Measurements from ENCODE around the gene KCNE3.
A peak's percentile ranks its signal among the peaks of the same experiment; 100 is the strongest.

Gene KCNE3, protein sequence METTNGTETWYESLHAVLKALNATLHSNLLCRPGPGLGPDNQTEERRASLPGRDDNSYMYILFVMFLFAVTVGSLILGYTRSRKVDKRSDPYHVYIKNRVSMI

DNA sequence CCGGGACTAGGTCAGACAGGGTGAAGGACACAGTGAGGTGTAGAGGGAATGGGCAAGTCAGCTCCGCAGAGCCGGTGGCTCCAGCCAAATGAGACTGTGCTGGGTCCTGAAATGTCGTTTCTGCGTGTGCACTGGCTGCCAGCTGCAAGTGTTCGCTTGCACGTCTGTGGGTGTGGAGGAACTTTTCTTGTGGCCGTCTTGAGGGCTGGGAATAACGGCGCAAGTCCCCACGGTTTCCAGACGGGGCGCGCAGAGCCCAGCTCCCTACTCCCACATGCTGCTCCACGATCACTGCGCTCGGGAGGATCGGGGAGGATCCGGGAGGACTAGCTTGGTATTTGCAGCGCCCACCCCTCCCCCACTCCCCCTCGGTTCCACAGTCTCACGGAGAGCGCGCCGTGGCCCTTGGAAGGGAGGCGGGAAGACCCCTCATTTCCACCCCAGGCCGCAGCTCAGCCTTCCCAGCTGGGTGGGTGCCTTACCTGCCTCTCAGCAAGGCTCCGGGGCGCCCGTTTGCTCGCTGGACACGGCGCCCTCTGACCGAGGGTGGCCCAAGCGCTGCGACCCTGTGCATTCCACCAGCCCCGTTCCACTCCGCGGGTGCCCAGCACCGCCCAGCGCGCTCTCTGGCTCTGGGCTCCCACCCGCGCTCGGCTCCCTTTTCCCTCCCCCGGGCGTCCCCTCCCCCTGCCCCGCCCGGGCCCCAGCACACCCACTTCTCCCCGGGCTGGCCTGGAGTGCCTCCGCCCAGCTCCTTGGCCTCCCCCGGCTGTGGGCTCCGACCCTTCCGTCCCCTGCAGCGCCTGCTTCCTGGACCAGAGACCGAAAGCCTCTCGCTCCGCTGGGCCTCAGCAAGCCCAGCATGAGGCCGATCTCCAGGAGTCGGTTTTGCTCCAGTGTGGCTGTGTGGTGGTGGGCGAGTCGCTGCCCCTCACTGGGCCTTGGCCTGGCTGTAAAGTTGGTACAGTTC, at the start of gene KCNE3:
Gene KCNE3 (minus strand): TSS at position 634 of the 970 bp plus-strand sequence. CDS start 9,986 bp downstream, outside the sequence.
- DNase-seq = no peak

DNA sequence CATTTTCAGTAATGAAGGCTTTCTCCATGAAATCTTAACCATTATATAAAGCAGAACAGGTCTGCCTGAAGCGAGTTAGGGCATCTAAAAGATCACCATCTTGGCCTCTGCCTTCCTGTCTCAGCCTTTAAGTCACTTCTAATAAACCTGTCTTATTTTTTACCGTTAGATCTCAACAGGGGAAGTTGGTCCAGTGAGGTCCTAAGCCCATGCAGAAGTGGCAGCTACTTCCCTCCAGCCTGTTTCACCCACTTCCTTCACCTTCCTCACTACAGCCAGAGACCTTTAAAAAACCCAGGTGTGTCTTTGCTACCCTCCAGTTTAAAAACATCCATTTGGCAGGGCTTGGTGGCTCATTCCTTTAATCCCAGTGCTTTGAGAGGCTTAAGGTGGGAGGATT, 40.2 kb upstream of the KCNE3 start:
- no peak for DNase-seq

DNA sequence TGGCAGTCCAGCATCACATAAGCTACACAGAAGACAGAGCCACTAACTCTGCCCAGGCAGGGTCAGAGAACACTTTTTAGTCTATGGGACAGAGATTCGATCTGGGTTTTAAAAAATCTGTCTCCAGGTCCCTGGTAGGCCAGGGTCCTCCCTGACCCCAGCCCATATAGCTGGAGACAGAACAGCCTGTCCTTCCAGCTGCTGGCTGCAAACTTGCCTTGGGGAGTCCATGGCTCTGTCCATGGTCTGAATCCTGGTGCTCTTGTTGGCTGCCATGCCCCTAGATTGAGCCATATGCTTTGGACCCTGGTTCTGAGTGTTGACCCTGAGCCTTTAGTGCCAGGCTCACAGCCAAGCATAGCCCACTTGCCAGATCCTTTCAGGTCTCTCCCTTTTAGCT, 39.5 kb upstream of the KCNE3 start:
- no peak for DNase-seq

DNA sequence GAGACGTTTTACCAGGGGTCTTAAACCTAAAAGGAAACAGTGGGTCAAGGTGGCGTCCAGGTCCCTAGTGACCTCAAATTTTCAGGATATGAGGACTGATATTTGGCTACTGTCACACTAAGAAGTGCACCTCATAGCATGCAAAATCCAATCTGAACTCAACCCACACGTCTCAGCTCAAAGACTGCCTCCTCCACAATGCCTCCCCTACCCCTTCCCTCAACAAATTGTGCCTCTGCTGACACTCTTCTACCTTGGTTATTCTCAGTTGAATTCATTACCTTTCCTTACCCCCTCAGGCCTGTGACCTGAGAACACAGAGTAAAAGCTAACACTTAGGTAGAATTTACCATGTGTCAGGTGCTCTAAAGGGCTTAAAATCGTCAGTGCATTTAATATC, 38.6 kb upstream of the KCNE3 start:
- DNase-seq = no peak

DNA sequence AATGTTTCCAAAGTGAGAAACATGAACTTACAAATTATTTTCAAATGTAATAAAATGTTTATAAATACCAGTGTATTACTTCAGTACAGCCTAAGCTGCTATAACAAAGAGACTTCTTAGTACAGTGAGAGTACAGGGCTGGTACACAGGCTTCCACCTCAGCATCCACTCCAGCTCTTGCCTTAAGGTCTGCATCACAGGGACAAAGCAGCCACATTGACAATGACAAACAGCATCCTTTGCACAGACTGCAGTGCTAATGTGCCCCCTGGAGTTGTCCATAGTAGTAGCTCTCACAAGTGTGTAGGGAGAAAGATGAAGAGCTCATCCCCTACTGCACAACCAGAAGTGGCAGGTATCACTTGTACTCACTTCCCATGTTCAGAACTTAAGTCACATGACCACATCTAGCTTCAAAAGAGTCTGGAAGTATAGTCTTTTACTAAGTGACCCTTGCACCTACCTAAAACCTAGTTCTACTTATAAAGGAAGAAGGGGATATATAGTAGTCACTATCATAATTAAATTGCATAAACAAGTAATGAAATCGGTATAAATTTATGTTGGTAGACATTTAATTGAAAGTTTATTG, 36.8 kb upstream of the KCNE3 start:
- no peak for DNase-seq

DNA sequence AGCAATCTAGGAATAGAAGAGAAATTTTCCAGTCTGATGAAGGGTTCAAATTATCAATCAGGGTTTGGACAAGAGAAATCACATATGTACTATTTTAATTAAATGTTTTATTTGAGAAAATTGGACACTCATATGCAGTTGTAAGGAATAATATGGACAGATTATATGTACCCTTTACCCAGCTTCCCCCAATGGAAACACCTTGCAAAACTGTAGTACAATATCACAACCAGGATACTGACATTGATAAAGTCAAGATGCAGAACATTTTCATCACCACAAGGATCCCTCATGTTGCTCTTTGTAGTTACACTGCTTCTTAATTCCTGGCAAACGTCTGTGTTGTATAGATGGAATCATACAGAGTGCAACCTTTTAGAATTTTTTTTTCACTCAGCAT, 27.6 kb upstream of the KCNE3 start:
- DNase-seq = no peak

DNA sequence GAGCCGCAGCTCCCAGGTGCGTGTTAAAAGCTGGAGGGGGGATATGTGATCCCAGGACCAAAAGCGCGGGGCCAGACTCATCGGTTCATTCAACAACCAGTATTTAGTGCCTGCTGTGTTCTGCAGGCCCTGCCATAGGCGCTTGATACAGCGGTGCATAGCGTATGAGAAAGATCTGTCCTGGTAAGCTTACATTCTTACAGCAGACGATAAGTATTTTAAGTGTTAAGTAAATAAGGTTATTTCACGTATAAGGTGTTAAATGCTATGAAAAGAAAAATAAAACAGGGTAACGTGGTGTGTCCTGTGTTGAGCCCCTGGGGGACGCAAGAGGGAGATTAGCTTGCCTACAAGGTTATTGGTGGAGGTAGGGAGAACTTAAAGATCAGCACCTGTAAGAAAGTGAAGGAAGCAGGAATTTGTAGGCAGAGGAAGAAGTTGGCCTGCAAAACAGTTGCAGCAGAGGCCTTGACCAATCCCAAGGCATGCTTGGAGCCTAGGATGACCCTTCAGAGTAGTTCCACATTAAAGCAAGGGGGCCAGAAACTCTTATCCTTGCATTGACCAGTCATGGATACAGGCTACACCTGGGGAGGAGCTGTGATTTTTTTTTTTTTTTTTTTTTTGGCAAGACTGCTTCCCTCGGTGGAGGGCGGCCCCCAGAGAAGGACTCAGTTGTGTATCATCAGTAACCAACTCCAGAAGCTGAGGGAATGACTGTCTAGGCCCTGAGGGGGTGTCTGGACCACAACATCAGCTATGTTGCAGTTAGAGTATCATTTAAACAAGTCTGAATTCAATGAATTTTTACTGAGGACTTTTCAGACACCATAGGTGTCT, 26.7 kb upstream of the KCNE3 start:
- DNase-seq = no peak

DNA sequence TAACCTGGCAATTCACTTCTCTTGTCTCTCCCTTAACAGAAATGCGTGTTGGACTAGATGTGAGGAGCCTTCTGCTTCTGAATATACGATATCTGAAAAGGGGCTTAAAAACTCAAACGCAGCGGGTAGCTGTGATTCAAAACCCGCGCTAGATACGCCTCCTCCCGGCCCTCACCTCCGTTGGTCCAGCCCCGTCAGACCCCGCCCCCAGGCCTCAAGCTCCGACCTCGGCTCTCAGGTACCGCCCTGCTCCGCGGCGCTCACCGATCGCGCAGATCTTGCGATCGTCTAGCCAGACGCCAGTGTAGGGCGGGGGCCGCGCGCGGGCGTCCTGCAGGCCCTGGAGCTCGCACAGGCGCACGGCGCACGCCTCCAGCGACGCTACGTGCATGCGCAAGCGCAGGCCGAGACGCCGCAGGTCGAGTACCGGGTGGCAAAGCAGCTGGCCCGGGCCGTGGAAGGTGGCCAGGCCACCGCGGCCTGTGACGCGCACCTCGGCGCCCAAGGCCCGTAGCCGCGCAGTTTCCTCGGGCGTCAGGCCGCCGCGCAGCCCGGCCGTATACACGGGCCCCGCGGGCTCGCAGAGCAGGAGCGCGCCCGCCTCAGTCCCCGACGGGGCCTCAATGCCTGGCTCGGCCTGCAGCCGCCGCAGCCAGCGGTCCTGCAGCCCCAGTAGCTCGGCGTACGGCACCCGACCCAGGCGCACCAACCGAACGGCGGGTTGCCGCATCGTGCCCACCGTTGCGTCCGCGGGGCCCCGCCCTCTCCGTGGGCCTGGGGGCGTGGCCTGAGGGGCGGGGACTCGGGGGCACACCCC, 25.8 kb upstream of the KCNE3 start, which contains the start of gene LIPT2:
Gene LIPT2 (minus strand): TSS at position 751 of the 817 bp plus-strand sequence. CDS start 21 bp downstream, at position 730.
- DNase-seq = peak; percentile 98

DNA sequence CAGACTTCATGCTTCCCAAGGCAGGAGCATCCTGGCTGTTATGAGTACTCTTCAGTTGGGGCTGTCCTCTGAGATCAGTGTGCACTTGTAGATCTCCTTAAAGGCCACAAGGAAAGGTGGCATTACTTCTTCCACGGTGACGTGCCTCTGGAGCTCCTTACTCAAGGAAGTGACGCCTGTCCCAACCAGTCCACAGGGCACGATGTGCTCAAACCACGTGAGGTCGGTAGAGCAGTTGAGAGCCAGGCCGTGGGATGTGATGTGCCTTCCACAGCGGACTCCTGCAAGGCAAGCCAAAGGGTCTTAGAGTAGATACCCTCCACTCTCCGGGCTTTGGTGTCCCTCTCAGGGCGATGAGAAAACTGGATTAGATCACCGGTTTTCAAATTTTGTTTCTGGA, 24.7 kb upstream of the KCNE3 start:
- no peak for DNase-seq

DNA sequence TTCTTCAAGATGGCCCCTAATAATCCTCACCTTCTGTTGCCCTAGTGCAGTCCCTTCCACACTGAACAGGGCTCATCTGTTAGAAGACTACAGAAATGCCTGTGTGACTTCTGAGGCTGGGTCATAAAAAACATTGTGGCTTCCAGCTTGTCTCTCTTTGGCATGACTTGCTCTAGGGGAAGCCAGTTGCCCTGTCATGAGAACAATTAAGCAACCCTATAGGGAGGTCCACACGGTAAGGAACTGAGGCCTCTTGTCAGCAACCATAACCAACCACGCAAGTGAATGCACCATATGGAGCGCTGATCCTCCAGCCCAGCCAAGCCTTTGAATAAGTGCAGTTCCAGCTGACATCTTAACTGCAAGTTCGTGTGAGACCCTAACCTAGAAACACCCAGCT, 23.6 kb upstream of the KCNE3 start:
- no peak for DNase-seq

DNA sequence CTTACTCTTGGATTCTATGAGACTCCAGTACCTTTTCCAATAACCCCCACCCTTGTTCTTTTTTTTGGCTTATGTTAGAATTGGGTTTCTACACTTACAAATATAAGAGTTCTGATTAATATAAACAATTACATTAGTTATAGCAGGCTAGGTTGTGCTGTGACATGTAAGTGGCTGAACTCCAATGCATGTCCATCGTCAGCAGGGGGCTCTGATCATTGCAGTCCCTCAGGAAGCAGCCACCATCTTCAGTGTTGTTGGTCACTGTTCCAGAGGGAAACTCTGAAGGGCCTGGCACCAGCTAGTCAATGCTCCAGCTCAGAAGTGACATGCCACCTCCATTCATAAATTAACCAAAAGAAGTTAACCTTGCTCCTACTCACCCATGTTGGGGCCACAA, 20.5 kb upstream of the KCNE3 start:
- no peak for DNase-seq

DNA sequence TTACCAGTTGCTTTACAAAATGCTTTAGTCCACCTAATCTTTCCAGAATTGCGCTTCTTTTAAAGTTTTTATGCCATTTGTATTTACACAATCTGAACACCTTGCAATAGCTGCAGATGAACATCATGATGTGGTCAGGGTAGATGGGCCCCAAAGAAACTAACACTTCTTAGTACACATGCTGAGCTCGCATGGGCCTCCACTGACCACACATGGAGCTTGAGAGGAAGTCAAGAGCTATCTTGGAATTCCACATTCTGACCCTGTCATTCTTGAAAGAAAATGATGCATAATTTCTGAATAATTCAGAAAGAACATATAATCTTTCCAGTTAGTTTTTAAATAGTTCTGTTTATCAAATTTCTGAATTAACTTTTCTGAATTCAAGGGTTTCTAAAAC, 18.5 kb upstream of the KCNE3 start:
- no peak for DNase-seq

DNA sequence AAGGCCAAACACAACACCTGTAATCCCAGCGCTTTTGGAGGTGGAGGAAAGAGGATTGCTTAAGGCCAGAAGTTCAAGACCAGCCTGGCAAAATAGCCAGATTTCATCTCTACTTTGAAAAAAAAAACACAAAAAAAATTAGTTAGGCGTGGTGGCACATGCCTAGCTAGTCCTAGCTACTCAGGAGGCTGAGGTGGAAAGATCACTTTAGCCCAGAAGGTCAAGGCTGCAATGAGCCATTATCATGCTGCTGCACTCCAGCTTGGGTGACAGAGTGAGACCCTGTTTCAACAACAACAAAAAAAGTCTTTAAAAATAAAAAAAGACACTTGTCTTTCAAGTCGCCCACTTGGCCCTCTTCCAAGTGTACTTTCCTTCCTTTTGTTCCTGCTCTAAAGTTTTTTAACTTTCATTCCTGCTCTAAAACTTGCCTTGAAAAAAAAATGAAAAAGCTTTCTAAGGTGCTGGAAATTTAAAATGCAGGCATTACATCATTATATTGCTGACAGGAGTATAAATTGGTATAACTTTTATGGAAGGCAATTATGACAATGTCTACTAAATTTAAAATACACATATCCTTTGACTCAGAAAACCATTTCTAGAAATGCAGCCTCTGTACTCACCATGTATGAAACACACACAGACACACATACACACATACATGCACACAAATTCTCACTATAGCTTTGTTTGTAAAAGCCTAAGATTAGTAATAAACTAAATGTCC, 13.5 kb upstream of the KCNE3 start:
- DNase-seq = no peak

DNA sequence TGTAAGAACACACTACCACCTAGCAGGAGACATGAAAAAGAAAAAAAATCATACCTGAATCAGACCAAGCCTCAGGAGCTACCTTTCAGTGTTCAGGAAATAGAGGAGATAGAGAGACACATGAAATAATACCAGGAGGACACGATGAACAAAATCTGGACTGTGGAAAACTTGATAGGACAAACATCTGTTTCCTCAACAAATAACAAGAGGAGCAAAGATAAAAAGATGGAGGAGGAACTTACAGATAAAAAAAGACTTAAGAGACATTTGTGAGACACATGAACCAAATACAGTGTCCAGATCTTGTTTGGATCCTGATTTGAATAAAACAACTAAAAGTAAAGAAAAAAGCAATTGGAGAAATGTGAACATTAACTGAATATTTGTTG, 12.4 kb upstream of the KCNE3 start:
- DNase-seq = no peak

DNA sequence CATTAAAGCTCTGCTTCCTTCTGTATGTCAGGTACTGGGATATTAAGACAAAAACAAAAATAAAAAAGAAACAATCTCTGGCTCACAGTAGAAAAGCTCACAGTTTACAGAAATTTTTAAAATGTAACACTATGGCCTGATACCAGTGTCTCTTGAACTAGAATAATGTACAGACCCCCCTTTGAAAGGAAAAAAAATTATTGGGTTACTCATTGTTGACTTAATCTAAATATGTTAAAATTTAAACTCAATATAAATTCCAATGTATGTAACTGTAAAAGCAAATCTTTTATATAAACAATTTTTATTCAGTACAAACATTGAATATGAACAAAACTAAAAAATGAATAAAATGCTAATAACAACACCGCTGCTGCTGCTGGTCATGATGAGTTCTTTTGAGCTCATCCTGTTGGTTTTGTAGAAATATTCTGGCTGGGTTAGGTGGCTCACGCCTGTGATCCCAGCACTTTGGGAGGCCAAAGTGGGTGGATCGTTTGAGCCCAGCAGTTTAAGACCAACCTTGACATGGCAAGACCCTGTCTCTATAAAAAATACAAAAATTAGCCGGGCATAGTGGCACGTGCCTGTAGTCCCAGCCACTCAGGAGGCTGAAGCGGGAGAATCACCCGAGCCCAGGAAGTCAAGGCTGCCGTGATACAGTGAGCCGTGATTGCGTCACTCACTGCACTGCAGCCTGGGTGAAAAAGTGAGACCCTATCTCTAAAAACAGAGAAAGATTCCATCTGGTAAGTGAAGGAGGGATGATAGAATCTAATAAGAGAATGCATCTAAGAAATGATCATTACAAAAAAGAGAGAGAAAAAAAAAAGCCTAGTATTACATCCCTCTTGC, 11.8 kb upstream of the KCNE3 start:
- no peak for DNase-seq

DNA sequence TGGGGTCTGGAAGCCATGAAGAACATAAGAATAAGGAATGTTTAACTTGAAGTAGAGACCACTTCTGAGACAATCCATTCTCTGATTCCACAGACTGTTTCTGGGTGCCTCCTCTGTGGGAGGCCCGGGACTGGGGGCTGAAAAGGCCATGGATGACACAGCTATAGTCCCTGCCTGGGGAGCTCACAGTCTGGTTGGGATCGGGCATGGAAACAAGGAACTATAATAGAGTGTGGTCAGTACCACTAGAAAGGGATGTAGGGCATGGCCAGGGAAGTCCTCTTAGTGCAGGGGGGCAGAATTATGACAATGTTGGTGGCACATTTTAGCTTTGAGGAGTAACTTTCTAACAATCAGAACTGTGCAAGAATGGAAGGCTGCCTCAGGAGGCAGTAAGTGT, 9.2 kb upstream of the KCNE3 start:
- no peak for DNase-seq

DNA sequence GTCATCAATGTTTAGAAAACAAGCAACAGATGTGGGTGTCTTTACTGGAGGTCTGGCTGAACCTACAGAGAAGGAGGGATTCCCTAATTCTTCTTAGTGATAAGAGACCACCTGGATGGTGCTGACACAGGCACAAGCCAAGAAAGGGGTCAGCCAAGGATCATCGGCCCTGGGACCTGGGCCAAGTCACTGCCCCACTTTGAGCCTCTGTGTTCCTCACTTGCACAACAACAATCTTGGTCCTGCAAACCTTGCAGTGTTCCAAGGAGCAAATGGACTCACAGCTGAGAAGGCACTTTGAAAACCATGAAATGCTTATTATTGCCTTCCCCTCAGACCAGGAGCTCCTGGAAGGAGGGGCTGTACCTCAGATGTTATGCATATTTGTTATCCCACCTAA, 7.0 kb upstream of the KCNE3 start:
- no peak for DNase-seq

DNA sequence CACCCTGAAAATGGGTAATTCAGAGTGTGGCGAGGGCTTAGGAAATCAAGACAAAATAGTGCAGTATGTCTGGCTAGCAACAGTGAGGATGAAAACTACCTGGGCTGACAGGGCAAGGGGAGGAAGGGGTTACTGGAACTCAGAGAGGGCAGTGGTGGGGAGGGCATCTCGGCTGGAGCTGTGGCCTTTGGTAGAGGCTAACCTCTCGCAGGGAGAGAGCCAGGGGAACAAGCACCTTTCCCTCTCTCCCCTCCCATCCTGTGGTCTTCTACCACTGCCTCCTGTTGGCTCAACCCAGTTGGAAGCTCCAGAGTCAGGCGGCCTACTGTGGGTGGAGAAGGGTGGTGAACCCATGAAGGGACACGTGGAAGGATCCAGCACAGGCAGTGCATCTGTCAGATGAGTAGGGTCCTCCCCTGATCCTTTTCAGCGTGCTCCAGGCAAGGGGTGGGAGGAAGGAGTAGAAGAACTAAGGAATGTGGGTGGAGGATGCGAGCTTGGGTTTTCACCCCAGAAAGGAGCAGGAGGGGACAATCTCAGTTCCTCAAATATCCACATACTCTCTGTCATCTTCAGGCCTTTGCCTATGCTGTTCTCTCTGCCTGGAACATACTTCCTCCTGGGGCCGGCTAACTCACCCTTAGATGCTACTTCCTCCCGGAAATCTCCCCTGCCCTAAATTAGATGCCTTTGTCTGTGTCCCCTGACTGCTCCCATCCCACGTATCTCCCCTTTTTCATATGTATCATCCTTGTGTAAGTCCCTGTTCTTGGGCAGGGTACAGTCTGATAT, 6.2 kb upstream of the KCNE3 start:
- no peak for DNase-seq

DNA sequence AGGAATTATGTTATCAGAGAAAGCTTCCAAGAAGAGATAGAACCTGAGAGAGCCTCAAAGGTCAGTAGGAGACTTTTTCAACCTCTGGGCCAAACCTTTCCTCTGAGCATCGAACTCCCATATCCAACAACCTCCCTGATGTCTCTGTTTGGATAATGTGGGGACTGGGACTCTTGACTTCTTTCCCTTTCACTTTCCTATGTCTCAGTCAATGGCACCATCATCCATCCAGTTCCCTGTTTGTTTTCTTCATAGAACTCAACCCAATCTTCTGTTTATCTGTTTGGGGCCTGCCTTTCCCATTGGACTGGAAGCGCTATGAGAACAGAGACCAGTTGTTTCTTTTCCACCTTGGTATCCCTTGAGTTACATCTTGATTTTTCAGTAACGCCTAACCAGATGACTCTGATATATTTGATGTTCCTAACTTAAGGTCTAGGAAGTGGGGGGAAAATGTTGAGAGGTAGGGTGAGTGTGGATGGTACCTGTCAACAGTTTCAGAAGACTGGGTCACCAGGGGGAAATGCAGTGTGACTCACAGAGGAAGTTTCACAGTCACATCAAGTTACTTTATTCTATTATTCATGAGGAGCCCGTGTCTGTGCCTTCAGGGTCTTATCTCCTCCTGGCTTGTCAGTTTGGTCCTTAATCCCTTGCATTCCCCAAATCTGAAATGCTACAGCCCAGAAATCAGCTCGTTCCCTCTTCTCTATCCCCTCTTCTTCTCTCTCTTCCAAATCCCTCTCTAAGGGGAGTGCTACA, 4.5 kb upstream of the KCNE3 start:
- no peak for DNase-seq
